ENCODE measurements around the gene FNBP1.
A peak's percentile ranks its signal among the peaks of the same experiment; 100 is the strongest.
"Not testable (repeated sequence)": the region's sequence is repeated elsewhere in the genome, so short reads cannot be mapped to it uniquely, and the experiment has no call there.

The FNBP1 gene

DNA sequence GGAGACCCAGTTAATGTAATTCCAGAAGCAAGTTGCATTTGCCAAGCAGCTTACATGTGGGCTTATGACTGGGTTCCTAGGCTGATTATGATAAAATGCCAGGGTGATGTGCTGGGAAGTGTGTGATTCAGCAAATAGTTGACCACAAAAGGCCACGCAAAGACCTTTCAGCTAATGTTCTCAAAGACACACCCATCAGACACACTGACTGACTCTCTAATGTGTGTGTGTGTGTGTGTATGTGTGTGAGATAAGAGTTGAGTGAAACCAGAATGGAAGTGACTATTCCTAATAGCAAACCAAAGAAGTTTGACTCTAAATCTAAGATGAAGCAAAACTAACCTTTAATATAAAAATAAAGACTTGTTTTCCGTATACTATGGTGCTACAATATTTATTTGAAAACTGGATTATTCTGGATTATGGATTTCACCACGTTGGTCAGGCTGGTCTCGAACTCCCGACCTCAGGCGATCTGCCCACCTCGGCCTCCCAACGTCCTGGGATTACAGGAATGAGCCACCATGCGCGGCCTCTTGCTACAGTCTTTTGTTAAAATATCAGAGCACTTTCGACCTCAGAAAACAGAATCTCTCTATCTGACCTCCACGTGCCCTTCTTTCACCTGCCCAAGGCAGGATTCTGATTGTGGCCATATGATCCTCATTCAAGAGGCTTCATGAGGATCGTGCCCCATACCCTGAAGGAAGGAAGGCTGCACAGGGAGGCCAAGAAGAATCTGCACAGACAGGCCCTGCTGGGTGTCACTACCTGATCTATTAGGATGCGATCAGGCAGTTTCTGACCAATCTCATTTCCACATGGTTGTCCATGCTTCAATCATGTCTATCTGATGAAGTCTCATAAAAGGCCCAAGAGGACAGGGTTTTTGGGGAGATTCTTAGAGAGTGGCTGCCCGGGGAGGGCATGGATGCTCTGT lies 132.1 kb downstream of the FNBP1 start:
- no peak for DNase-seq

DNA sequence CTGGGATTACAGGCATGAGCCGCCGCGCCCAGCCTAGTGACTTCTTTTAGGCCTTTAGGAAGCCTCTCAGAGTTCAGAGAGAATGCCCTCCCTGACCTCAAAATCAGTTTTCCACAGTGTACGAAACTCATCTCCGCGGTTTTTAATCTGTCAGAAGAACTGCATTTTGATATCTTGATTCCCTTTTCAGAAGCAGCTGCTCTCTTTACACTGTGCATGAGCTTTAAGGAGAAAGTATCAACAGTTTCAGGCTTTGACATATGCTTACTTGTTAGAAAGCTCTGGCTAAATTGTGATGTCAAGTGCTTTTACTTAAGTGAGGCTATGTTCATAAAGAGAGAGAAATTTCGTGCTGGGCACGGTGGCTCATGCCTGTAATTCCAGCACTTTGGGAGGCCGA lies 133.1 kb downstream of the FNBP1 start:
- DNase-seq = no peak

DNA sequence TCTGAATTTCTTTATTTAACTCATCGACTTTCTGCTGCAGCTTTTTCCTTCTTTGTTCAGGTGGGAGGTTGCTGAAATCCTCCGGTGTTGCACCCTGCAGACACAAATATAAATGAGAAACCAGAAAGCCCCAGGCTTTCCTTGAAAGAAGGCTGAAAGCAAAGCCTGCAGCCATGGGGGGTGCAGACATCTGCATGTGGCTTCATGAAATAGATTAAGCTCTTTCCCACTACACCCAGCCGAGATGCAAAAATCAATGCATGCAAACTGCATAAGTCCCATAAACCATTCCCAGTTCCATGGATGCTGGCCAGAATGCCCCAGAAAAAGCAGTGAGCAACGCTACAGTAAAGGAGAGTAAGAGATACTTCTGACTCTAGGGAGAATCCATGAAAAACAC lies 134.1 kb downstream of the FNBP1 start:
- DNase-seq = no peak

DNA sequence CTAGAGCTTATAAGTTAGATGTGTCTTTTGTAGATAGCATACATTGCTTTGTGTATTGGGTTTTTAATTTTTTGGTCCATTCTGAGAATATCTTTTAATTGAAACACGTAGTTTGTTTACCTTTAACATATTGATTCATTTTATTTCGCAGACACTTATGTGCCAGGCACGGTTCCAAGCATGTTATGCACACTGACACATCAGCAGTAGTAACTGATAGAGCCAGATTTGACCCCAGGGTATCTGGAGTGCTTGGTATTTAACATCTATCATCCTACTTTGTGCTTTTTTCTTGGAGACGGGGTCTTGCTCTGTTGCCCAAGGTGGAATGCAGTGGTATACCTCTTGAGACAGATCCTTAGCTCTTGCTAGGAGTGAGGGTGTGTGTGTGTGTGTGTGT lies 135.8 kb downstream of the FNBP1 start:
- DNase-seq = no peak

DNA sequence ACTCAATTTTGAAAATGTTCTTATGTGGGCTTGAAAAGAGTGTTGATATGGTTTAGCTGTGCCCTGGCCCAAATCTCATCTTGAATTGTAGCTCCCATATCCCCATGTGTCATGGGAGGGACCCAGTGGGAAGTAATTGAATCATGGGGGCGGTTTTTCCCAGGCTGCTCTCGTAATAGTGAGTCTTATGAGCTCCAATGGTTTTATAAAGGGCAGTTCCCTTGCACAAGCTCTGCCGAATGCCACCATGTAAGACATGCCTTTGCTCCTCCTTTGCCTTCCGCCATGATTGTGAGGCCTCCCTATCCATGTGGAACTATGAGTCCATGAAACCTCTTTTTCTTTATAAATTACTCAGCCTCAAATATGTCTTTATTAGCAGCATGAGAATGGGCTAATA lies 136.7 kb downstream of the FNBP1 start:
- DNase-seq = no peak

DNA sequence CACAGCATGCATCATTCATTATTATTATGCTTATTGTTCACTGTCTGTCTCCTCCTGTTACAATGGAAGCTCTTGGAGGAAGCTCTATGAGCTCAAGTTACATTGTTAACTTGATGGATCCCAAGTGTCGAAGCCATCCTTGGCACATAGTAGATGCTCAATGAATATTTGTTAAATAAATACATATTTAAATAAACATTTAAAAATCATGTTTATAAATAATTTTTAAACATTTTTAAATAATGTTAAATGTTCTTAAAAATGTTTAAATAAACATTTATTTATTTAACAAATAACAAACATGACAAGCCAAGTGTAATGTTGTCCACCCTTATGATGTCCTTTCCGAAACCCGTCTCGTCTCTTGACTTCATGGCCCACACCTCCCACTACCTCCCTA lies 138.3 kb downstream of the FNBP1 start:
- DNase-seq = no peak

DNA sequence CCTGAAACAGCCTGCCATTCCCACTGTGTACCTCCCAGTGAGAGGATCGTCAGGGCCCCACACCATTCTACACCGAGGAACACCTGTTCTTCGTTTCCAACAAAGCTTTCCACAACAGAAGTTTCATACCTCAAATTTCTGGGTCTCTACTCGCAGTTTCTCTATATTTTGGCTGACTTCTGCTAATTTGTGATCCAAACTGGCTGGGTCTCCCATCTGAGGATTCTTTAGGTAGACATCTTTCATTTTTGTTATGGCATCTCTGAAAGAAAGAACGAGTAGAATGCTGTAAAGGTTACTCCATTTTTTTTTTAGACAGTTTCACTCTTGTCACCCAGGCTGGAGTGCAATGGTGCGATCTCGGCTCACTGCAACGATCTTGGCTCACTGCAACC lies 140.3 kb downstream of the FNBP1 start:
- DNase-seq = no peak

DNA sequence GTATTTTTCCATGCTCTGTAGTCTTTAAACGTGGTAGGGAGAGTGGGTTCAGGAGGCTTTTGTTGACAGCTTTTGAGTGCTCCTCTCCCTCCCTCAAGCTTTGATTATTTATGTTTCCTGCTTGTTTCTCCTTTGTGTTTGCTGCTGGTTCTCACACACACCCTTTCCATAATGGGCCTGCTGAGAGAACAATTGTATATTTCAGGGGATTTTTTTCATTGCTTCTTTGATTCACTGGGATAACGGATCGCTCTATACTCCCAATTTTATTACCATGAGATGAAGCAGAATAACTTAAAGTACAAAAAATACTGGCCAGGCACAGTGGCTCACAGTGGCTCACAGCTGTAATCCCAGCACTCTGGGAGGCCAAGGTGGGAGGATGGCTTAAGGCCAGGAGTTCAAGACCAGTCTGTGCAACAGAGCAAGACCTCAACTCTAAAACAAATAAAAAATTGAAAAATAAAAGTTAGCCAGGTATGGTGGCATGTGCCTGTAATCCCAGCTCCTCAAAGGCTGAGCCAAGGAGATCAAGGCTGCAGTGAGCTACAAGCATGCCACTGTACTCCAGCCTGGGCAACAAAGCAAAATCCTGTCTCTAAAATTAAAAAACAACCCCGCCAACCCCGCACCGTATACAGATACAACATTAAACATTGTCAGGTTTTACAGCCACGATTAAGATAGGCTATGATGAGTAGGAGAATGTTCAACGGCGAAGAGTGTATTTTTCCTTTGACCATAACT lies 140.8 kb downstream of the FNBP1 start:
- no peak for DNase-seq

DNA sequence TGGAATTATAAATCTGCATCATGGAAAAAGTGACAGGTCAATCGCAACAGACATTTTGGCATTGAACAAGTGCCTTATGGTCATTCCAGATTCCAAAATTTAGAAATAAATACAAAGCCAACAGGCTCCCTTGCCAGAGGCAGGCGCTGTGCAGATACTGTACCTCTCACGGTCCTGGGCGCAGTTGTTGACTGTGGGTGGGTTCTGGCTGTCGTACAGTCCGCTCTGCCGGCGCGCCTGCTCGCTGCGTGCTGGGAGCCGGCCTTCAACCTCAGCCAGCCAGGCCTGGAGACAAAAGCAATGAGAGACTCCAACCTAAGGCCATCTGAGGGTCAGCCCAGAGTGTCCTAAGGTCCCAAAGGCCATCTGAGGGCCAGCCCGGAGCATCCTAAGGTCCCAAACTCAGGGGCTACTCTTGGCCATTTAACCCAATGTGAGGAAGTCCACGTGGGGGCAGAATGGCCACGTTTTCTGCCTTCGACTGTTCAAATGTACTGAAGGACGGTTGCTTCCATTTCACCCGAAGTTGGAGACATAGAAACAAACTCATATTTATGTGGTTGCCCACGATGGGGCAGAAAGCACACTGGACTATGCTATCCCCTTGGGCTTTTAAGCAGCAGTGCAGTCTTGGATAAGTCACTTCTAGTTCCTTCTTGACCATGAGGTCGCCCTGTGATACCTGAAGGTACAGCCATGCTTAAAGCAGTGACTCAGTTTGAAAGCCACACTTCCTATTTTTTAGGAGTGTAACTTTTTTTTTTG lies 142.5 kb downstream of the FNBP1 start:
- DNase-seq = no peak

DNA sequence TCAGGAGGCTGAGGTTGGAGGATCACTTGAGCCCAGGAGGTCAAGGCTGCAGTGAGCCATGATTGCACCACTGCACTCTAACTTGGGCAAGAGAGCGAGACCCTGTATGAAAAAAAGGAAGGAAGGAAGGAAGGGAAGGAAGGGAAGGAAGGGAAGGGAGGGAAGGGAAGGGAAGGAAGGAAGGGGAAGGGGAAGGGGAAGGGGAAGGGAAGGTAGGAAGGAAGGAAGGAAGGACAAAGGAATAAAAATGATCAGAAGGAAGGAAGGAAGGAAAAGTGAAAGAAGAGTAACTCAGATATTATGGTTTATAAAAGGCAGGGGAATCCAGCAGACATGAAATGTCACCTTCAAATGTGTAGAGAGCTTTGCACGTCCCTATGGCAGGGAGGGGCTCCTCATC lies 143.4 kb downstream of the FNBP1 start:
- no peak for DNase-seq

DNA sequence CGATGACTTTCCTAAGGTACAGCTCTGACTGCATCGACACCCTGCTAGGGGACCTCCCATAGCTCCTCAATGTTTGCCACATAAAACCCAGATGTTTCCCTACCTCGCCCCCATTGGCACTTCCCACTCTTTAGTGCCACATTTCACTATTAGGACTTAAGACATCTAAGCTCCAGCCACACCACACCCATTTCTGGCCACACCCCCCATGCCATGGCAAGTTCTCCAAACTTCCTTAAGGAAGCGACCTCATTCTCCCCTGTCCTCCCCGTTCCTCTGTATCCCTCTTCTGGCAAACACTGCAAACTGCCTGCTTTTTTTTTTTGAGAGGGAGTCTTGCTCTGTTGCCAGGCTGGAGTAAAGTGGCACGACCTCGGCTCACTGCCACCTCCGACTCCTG lies 144.8 kb downstream of the FNBP1 start:
- no peak for DNase-seq

DNA sequence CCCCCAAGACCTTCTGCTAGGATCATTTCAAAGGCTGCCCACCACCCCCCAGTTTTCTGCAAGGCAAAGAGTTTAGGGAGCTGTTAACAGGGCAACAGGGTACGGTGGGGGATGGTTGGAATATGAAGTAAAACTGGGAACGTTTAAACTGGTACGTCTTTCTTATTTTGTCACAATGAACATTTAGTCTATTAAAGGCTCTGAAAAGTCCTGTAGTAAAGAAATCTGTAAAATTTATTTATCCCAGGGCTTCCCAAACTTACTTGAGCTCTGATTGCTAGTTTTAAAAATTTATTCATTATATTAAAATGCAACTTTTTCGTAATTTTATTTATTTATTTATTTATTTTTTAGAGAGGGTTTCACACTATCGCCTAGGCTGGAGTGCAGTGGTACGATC lies 145.7 kb downstream of the FNBP1 start:
- no peak for DNase-seq

DNA sequence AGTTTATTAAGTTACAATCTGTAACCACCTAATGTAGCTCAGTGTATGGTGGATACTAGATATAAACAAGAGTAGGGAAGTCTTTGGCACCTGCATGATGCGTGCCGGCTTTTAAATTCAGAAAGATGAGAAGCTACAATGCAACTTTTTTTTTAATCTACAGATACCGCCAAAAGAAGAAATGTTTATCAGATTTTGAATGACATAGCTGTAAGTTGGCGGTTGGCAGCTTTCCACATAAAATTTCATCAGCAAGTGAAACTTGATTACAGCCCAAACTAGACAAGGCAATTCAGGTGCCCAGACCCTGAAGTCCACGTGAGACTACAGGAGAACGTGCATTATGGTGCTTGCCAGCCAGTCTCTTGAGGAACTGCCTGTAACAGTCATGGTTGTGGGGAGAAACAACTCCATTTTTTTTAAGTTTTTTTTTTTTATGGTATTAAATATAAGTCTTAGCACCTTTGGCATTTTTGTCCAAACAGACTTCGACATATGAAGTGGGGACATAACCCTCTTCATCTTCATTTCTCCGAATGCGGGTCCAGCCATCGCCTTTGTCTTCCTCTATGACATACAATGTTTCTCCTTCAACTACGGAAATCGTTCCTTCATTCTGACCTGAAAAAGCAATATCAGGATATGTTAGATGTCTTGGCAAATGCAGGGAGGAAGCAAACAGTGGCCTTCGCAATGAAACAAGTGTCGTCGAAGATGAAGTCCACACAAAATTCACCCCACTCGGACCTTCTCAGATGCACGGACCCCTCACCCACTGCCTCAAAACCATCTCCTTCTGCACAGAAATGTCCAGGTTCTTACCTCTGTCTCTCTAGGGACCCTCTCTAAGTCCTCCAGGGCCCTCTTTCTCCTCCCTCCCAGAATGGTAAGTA lies 147.4 kb downstream of the FNBP1 start:
- no peak for DNase-seq

DNA sequence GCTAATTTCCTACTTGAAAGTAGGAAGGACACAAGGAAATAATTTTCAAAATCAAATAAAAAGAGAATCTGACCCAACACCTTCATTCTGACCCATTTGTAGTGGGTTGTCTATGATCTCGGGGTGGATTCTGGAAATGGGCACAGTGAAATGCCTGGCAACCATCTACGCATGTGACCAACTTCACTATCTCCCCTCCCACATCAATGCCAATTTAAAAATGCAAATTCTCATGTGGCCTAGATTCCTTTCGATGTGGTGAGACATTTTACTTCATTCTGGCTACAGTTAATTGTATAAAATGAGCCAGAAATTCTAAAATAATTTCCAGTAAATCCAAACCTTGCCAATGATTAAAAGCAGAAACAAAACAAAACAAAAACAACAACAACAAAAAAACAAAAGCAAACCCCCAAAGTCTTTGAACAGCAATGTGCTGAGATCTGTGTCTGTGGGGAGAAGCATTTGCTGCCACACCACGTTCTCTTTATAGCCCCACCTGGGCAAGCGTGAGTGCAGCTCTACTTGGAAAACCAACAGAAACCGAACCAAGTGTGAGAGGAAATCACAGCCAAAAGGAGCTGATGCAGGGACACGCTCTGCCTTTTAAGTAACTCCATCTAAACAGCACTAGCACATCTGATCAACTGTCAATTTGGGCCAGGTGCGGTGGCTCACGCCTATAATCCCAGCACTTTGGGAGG lies 148.7 kb downstream of the FNBP1 start:
- DNase-seq = no peak

DNA sequence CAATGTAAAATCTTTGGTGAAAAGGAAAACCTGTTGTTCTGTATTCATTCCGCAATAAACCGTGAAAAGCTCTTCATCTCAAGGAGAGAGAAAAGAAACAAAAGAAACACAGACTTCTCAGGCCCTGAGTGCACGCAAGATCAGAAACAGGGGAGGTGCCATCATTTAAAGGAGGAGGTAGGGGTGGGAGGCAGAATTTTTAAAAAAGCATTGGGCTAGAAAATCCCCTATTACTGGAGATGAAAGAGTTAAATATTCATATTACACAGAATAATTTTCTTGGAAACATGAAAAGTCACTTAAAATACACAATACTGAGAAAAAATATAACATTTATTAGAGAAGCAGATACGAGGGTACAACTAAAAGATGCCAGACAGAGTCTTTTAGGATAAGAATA lies 151.4 kb downstream of the FNBP1 start:
- no peak for DNase-seq

DNA sequence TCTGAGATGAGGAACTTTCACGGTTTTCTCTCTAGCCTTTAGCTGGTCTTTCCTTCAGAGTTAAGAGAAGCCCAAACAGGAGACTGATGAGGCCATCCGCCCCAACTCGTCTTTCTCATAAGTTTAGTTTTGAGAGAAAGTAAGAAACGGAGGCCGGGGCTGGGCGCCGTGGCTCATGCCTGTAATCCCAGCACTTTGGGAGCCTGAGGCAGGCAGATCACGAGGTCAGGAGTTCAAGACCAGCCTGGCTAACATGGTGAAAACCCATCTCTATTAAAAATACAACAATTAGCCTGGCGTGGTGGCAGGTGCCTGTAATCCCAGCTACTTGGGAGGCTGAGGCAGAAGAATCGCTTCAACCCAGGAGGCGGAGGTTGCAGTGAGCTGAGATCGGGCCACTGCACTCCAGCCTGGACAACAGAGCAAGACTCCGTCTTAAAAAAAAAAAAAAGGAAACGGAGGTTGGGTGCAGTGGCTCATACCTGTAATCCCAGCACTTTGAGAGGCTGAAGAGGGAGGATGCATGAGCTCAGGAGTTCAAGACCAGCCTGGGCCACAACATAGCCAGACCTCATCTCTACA lies 152.2 kb downstream of the FNBP1 start:
- DNase-seq = not testable (repeated sequence)

DNA sequence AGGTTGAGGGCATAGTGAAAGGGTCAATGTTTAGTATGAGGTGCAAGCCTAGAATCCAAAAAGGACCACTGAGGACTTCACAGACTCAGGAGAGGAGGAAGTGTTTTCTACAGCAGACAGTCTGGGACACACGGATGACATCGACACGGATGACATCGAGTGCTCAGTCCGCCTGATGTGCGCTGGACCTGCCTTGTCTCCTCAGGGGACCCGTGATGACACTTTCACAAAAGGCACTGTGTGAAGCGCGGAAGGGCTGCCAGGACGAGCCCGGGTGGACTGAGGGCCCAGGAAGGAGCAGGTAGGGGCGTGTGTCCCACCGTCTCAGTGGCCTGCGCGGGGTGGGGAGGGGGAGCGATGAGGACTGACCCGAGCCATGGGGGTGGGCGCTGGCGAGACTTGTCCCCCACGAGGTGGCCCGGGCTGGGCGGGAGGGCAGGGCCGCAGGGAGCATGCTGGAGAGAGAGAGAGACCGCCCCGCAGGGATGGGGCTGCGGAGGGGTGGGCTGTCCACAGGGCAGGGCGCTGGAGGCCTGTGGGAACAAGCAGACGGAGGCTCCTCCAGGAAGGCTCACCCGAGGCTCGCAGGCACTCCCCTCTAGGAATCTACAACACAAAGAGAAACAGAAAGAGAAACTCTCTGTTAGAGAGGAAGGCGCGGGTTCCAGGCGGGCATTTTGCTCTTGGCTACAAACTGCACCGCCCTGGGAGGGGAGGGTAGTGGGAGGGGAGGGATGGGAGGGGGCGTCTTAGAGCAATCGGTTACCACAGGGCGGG lies 152.9 kb downstream of the FNBP1 start:
- DNase-seq = no peak

DNA sequence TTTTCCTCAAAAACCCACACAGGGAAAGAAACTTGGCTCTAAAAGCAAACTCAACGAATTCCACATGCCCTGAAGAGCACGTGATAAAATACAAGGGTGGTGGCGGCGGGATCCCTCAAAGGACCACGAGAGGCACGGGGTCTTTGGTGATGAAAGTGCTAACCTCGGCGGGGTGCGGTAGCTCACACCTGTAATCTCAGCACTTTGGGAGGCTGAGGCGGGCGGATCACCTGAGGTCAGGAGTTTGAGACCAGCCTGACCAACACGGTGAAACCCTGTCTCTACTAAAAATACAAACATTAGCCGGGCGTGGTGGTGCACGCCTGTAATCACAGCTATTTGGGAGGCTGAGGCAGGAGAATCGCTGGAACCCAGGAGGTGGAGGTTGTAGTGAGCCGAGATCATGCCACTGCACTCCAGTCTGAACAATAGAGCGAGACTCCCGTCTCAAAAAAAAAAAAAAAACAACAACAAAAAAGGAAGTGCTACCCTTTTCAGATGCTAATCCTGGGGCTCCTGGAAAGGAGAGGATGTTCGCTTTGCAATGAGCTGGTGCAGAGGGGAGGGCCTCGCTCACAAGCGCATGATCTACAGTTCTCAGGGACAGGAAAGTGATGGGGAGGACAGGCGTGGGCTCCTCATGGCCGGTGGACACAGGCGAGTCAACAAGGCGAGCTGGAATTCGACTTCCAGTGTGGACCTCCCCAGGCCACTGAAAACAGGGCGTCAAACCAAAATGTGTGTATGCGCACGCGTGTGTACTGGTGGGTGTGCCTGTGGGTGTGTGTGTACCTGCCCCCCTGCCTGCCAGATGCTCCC lies 153.7 kb downstream of the FNBP1 start:
- no peak for DNase-seq

DNA sequence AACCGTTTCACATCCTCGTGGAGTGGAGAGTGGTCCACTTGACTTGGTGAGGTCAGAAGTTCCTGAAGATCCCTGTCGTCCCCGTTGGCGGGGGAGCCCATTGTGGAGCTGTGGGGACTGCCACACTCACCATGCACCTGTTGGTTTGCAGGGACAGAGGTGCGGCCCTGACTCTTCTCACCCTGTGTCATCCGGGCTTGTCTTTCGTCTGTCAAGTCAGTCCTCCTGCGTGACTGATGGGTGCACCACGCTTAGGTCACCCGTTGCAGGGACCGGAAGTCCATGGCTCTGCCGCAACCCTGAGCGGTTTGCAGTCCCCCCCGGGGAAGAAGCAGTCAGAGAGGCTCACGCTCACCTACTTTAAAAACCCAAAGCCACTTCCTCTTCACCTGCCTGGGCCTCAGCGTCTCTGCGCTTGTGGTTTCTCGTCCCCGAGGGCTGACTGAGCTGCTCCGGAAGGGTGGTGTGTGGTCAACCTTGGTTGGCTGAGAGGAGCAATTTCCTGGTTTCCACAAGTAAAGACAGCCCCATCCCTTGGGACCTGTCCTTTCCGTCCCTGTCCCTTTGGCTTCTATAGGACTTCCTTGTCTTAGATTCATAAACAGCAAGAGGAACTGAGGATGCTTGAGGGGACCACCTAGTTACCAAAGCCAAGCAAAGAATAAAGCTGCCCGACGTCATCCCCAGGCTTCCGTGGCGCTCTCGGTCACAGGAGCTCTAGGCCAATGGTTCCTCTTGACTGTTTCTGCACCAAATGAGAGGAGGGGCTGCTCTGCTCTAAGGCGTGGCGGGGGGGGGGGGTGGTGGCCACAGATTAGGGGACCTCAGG lies 154.5 kb downstream of the FNBP1 start:
- DNase-seq = peak; percentile 98
